Measurements from ENCODE around the gene PROX1.

PROX1 gene

GRCh38 chr1:214026985-214027384 lies 39.2 kb downstream of the PROX1 start:
- DNase-seq = no peak

GRCh38 chr1:214027498-214027897 lies 39.7 kb downstream of the PROX1 start:
- no peak for DNase-seq

GRCh38 chr1:214028095-214028494 lies 40.3 kb downstream of the PROX1 start:
- DNase-seq = no peak

GRCh38 chr1:214028649-214029406 lies 41.1 kb downstream of the PROX1 start:
- no peak for DNase-seq

GRCh38 chr1:214029796-214030195 lies 42.0 kb downstream of the PROX1 start:
- no peak for DNase-seq

- DNase-seq = no peak
Measured at GRCh38 chr1:214031267-214031650, 43.5 kb downstream of the PROX1 start.

GRCh38 chr1:214037468-214037867 lies 49.7 kb downstream of the PROX1 start:
- DNase-seq = no peak

- no peak for DNase-seq
Measured at GRCh38 chr1:214039394-214040018, 51.7 kb downstream of the PROX1 start.

- DNase-seq = no peak
Measured at GRCh38 chr1:214043167-214043566, 55.4 kb downstream of the PROX1 start.

- DNase-seq = no peak
Measured at GRCh38 chr1:214044438-214045214, 56.9 kb downstream of the PROX1 start.

GRCh38 chr1:214050513-214051401 lies 63.0 kb downstream of the PROX1 start:
- DNase-seq = no peak

- DNase-seq = no peak
Measured at GRCh38 chr1:214051786-214052185, 64.0 kb downstream of the PROX1 start.

- DNase-seq = no peak
Measured at GRCh38 chr1:214058076-214058475, 70.3 kb downstream of the PROX1 start.

- no peak for DNase-seq
Measured at GRCh38 chr1:214066190-214066589, 78.4 kb downstream of the PROX1 start.

GRCh38 chr1:214066936-214067335 lies 79.2 kb downstream of the PROX1 start:
- no peak for DNase-seq

GRCh38 chr1:214067397-214067796 lies 79.6 kb downstream of the PROX1 start:
- no peak for DNase-seq

- no peak for DNase-seq
Measured at GRCh38 chr1:214067853-214068703, 80.3 kb downstream of the PROX1 start.

- DNase-seq = no peak
Measured at GRCh38 chr1:214068979-214069378, 81.2 kb downstream of the PROX1 start.

GRCh38 chr1:214071469-214071868 lies 83.7 kb downstream of the PROX1 start:
- DNase-seq = no peak

- DNase-seq = no peak
Measured at GRCh38 chr1:214072426-214073157, 84.8 kb downstream of the PROX1 start.

- DNase-seq = no peak
Measured at GRCh38 chr1:214074477-214074876, 86.7 kb downstream of the PROX1 start.
